Embryonic facial prominence (tissue), 1 donor: ENCODE data around the gene CDH12.
"Not testable (repeated sequence)": the region's sequence is repeated elsewhere in the genome, so short reads cannot be mapped to it uniquely, and the experiment has no call there.

ENCODE experiments used
- DNase-seq: peaks from one replicate; pipeline ENCODE4 v3.0.0-alpha.2; 2016; ENCODE audit errors: extremely low spot score

The CDH12 gene

GRCh38 chr5:22852807-22853660 lies at the start of gene CDH12:
Gene CDH12 (minus strand): TSS chr5:22853344.
- DNase-seq, result no peak

GRCh38 chr5:22901885-22902284 lies 48.7 kb upstream of the CDH12 start:
- DNase-seq, result no peak

DNA sequence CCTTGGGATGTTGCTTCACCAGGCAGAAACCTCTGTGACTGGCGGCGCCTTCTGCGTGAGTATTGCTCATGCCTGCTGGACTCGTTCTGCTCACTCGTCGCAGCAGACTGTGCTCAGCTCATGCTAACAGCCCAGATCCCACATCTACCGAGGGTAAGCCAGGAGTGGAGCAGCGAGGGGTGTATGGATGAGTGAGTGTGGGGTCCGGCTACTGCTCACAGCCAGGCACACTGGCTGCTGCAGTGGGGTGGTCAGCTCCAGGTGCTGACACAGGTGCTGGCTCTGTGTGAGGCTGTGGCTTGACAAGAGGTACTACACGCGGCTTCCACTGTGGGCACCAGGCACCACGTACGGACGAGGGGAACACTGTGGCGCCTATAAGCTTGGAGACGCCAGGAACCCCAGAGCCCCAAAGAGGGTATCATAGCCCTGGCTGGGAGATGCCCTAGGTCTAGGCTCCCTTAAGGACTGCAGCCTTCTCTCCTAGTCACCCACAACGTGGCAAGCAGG lies 47.7 kb upstream of the CDH12 start:
- DNase-seq, result no peak

GRCh38 chr5:22899341-22899740 lies 46.2 kb upstream of the CDH12 start:
- DNase-seq, result no peak

GRCh38 chr5:22896152-22896551 lies 43.0 kb upstream of the CDH12 start:
- DNase-seq, result no peak

DNA sequence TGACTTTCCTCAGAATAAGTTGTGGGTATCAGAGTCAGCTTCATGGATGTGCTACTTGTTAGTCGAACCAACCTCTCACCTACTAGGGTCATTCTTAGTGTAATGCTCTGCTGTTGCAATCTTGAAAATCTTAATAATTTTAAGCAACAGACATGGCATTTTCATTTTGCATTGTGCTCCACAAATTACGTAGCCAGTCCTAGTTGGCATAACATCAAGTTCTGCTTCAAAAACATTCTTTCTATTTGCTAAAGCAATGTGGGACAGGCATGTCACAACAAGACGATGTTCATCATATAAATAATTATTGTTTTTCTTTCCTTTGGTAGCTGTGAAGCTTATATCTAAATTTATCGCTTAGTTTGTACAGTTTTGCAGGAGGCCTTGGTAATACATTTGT lies 39.3 kb upstream of the CDH12 start:
- DNase-seq, result no peak

- no peak for DNase-seq
These were observed 36.6 kb upstream of the CDH12 start for GRCh38 chr5:22889720-22890119.

- no peak for DNase-seq
These were observed 34.4 kb upstream of the CDH12 start for GRCh38 chr5:22887566-22887965.

DNA sequence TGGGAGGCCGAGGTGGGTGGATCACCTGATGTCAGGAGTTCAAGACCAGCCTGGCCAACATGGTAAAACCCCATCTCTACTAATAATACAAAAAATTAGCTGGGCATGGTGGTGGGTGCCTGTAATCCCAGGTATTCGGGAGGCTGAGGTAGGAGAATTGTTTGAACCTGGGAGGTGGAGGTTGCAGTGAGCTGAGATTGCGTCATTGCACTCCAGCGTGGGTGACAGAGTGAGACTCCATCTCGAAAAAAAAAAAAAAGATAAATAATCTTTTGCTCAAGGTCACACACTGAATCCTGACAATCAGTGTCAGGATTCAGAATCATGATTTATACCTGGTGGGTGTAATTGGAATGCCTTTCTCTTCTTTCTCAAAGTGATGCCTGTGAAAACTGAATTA lies 5.8 kb upstream of the CDH12 start:
- DNase-seq, result not testable (repeated sequence)

DNA sequence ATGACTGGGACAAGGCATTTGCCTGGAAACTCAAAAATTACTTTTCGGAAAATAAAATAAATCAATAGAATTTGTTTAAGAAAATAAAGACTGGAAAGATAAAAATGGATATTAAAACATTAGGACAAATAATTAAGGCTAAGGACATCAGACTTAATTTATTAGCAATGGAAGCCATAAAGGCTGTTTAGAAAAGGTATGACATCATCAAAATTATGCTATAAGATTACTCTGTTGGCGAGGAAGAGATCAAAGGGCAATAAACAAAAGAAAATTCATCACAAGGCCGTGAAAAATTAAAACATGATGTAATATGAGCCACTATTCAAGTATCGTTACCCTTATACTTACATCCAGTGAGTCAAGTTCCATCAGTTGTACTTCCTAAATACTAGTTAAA lies 2.7 kb upstream of the CDH12 start:
- DNase-seq, result no peak

GRCh38 chr5:22850981-22851380 lies 2.2 kb downstream of the CDH12 start:
- no peak for DNase-seq

DNA sequence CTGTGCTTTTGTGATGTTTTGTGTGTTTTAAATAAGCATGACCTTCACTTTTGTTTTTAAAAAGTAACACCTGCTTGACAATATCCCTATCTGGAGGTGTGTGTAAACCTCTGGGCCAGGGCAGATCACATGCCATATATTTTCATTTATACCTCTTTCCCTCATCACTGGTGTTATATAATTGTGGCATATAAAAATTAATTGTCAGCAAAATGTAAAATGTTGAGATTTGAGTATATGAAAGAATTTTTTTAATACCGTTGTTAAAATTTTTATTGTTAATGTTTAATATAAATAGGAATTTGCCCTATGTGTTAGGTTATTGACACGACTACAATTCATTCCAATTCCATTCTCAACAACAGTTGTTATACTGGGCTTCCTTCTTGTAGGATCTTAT lies 6.5 kb downstream of the CDH12 start:
- DNase-seq, result no peak

DNA sequence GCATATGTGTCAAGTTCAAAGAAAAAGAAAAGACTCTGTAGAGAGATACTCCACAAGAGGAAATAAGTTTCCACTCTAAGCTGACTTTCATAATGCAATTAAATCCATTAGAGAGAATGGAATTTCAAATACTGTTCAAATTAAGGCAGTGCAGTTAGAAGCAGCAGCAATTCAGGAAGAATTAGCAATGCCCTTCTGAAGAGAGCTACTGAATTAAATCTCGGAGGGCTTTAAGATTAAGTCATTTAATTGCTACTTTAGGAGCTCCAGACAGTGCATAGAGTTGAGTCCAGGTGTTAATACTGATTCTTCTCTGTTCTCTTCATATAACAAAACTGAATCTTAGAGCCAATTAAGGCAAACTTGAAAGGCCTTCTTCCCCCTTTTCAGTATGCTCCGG lies 8.5 kb downstream of the CDH12 start:
- DNase-seq, result no peak

DNA sequence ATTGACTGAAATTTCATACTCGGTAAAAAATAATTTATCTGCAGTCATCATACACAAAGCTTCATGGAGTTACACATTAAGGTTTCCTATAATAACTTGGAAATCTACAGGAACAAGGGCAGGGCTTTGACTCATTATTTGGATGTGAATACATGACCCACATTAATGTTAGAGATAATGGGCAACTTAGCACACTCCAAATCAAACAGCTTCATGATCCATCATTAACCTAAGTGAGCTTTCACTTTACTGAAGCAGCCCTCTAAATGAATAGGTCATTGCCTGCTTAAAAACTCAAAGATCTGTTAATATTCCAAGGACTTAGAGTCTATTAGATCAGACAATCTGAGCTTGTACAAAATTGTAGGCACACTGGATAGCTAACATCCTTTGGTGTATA lies 9.0 kb downstream of the CDH12 start:
- no peak for DNase-seq

- no peak for DNase-seq
These were observed 10.6 kb downstream of the CDH12 start for GRCh38 chr5:22842574-22842973.

GRCh38 chr5:22837803-22838202 lies 15.3 kb downstream of the CDH12 start:
- DNase-seq, result no peak

GRCh38 chr5:22835686-22836085 lies 17.5 kb downstream of the CDH12 start:
- no peak for DNase-seq

GRCh38 chr5:22793463-22793862 lies 59.7 kb downstream of the CDH12 start:
- no peak for DNase-seq

- no peak for DNase-seq
These were observed 65.3 kb downstream of the CDH12 start for GRCh38 chr5:22787807-22788206.

DNA sequence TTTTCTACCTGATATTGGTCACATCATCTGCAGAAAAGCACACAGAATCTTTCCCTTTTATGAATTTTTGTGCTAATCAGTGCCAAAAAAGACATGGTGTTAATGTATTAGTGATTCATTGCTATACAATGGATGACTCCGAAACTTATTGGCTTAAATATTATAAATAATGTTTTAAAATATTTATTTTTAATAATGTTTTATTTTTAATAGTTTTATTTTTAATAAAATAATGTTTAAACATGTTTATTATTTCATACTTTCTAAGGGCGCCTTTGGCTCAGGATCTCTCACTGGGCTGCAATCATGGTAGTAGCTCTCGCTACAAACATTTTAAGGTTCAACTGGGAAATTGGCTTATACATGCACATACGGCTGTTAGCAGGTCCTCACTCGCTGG lies 65.7 kb downstream of the CDH12 start:
- no peak for DNase-seq

GRCh38 chr5:22780756-22781155 lies 72.4 kb downstream of the CDH12 start:
- no peak for DNase-seq

DNA sequence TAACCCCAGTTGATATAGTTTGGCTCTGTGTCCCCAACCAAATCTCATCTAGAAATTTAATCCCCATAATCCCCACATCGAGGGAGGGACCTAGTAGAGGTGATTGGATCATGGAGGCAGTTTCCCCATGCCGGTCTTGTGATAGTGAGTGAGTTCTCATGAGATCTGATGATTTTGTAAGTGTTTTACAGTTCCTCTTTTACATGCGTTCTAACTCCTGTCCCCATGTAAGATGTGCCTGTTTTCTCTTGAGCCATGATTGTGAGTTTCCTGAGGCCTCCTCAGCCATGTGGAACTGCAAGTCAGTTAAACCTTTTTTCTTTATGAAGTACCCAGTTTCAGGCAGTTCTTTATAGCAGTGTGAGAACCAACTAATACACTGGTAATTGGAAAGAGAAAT lies 73.6 kb downstream of the CDH12 start:
- DNase-seq, result no peak

DNA sequence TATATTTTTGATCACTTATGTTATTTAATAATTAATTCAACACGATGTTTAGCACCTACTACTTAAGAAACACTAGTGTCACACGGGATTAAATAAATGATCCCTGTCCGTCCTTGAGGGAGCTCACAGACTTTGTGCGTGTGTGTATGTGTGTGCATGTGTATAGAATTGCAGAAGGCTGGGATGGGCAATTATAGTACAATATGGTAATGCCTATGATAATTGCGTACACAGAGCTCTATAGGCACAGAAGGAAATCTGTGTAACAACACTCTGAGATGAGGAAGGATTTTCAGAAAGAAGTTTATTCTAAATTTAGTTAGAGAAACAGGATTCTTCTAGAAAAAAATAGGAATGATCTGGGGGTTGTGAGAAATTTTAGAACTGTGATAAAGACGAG lies 76.9 kb downstream of the CDH12 start:
- DNase-seq, result no peak

GRCh38 chr5:22774214-22774613 lies 78.9 kb downstream of the CDH12 start:
- not testable (repeated sequence) for DNase-seq
